ENCODE measurements around the gene MYO1B. TPM values are rescaled to one million over a fixed set of nuclear protein-coding genes. Genes with fewer than 3 reads are reported as not detected.

The MYO1B gene
- total RNA-seq, 2 donors from 2014 or later, result 29.8 to 30.0 TPM

GRCh38 chr2:191222952-191223351 is 22.3 kb upstream of the MYO1B start:
- intact Hi-C loops (cut with DNase I), result no loop called here
- DNase-seq (ENCODE audit: low spot score), result no peak

GRCh38 chr2:191225126-191225525 is 20.1 kb upstream of the MYO1B start:
- no peak for DNase-seq (ENCODE audit: low spot score)
- intact Hi-C loops (cut with DNase I), result no loop called here

GRCh38 chr2:191225690-191226089 is 19.5 kb upstream of the MYO1B start:
- no peak for DNase-seq (ENCODE audit: low spot score)
- intact Hi-C loops (cut with DNase I), result no loop called here

- intact Hi-C loops (cut with DNase I), result no loop called here
- no peak for DNase-seq (ENCODE audit: low spot score)
These were observed 19.0 kb upstream of the MYO1B start for GRCh38 chr2:191226196-191226595.

GRCh38 chr2:191228333-191228732 is 16.9 kb upstream of the MYO1B start:
- no peak for DNase-seq (ENCODE audit: low spot score)
- intact Hi-C loops (cut with DNase I), result no loop called here

GRCh38 chr2:191228861-191229260 is 16.3 kb upstream of the MYO1B start:
- DNase-seq (ENCODE audit: low spot score), result no peak
- intact Hi-C loops (cut with DNase I), result no loop called here

GRCh38 chr2:191230174-191230573 is 15.0 kb upstream of the MYO1B start:
- no peak for DNase-seq (ENCODE audit: low spot score)
- intact Hi-C loops (cut with DNase I), result no loop called here

- DNase-seq (ENCODE audit: low spot score), result no peak
- intact Hi-C loops (cut with DNase I), result loop anchor here in 1 of 2 donors (2.0 kb wide), 1 partner anchor 283 kb away; no protein-coding TSS in a partner anchor
These were observed 13.2 kb upstream of the MYO1B start for GRCh38 chr2:191231995-191232394.

- DNase-seq (ENCODE audit: low spot score), result no peak
- intact Hi-C loops (cut with DNase I), result loop anchor here in 1 of 2 donors (2.0 kb wide), 1 partner anchor 281 kb away; no protein-coding TSS in a partner anchor
These were observed 11.7 kb upstream of the MYO1B start for GRCh38 chr2:191233533-191233932.

GRCh38 chr2:191234376-191234775 is 10.8 kb upstream of the MYO1B start:
- intact Hi-C loops (cut with DNase I), result no loop called here
- DNase-seq (ENCODE audit: low spot score), result no peak

- intact Hi-C loops (cut with DNase I), result loop anchor here (10.0 kb wide), 2 partner anchors 254 to 264 kb away; no protein-coding TSS in a partner anchor
- no peak for DNase-seq (ENCODE audit: low spot score)
These were observed 4.3 kb upstream of the MYO1B start for GRCh38 chr2:191240871-191241270.

GRCh38 chr2:191241418-191241817 is 3.8 kb upstream of the MYO1B start:
- intact Hi-C loops (cut with DNase I), result loop anchor here (10.0 kb wide), 2 partner anchors 253 to 263 kb away; no protein-coding TSS in a partner anchor
- DNase-seq (ENCODE audit: low spot score), result no peak

GRCh38 chr2:191243154-191243553 is 2.0 kb upstream of the MYO1B start:
- no peak for DNase-seq (ENCODE audit: low spot score)
- intact Hi-C loops (cut with DNase I), result loop anchor here (10.0 kb wide), 2 partner anchors 252 to 262 kb away; no protein-coding TSS in a partner anchor

- intact Hi-C loops (cut with DNase I), result loop anchor here (10.0 kb wide), 2 partner anchors 250 to 260 kb away; no protein-coding TSS in a partner anchor
- no peak for DNase-seq (ENCODE audit: low spot score)
These were observed 854 bp upstream of the MYO1B start for GRCh38 chr2:191244350-191244749.

- intact Hi-C loops (cut with DNase I), result loop anchor here (10.0 kb wide), 2 partner anchors 249 to 259 kb away; no protein-coding TSS in a partner anchor
- DNase-seq (ENCODE audit: low spot score), result peak; percentile 87
These were observed 796 bp downstream of the MYO1B start for GRCh38 chr2:191245869-191246531.

- intact Hi-C loops (cut with DNase I), result loop anchor here (10.0 kb wide), 2 partner anchors 248 to 258 kb away; no protein-coding TSS in a partner anchor
- no peak for DNase-seq (ENCODE audit: low spot score)
These were observed 1.7 kb downstream of the MYO1B start for GRCh38 chr2:191246820-191247380.

- intact Hi-C loops (cut with DNase I), result loop anchor here (10.0 kb wide), 2 partner anchors 247 to 257 kb away; no protein-coding TSS in a partner anchor
These were observed 2.3 kb downstream of the MYO1B start for GRCh38 chr2:191247381-191248057.

GRCh38 chr2:191249156-191249813 is 4.1 kb downstream of the MYO1B start:
- no peak for DNase-seq (ENCODE audit: low spot score)
- intact Hi-C loops (cut with DNase I), result loop anchor here (10.0 kb wide), 2 partner anchors 246 to 256 kb away; no protein-coding TSS in a partner anchor

More at GRCh38 chr2:191247381-191248057, 2.3 kb downstream of the MYO1B start:
- DNase-seq (ENCODE audit: low spot score), result no peak

GRCh38 chr2:191250400-191250799 is 5.2 kb downstream of the MYO1B start:
- no peak for DNase-seq (ENCODE audit: low spot score)
- intact Hi-C loops (cut with DNase I), result no loop called here
